ENCODE results near the gene GRM8. TPM values are rescaled to one million over a fixed set of nuclear protein-coding genes. Genes with fewer than 3 reads are reported as not detected.

Gene GRM8
- total RNA-seq, 3 donors from 2014 or later = not detected

DNA sequence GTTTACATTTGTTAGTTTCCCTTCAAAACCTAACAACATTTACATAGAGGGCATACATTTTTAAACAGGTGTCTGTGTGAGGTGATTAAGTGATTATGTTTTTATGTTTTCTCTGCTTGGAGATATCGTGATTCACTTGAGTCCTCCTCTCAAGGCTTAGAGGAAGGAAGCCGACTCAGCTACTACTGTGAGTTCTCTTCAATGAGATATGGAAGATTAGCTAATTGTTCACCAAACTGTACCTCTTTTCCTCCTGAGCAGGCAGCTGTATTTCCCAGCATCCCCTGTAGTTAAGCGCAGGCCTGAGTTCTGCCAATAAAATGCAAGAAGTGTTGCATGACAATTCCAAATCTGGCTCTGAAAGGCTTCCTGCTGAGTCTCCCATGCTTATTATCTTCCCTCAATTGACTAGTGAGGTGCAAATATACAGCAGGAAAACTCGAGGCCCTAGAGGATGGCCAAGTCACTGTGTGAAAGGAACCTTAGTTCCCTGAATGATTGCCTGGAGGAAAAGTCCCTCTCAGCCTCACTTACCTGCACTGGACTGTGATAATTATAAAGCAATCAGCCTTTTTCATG lies 528.7 kb downstream of the GRM8 start:
- TF ChIP-seq POLR2AphosphoS5 (IDR thresholded peaks at IDR 0.05) = no peak
- TF ChIP-seq, protein P1, sequence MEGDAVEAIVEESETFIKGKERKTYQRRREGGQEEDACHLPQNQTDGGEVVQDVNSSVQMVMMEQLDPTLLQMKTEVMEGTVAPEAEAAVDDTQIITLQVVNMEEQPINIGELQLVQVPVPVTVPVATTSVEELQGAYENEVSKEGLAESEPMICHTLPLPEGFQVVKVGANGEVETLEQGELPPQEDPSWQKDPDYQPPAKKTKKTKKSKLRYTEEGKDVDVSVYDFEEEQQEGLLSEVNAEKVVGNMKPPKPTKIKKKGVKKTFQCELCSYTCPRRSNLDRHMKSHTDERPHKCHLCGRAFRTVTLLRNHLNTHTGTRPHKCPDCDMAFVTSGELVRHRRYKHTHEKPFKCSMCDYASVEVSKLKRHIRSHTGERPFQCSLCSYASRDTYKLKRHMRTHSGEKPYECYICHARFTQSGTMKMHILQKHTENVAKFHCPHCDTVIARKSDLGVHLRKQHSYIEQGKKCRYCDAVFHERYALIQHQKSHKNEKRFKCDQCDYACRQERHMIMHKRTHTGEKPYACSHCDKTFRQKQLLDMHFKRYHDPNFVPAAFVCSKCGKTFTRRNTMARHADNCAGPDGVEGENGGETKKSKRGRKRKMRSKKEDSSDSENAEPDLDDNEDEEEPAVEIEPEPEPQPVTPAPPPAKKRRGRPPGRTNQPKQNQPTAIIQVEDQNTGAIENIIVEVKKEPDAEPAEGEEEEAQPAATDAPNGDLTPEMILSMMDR (IDR thresholded peaks at IDR 0.05) = no peak
- TF ChIP-seq POLR2A (IDR thresholded peaks at IDR 0.05) = no peak

DNA sequence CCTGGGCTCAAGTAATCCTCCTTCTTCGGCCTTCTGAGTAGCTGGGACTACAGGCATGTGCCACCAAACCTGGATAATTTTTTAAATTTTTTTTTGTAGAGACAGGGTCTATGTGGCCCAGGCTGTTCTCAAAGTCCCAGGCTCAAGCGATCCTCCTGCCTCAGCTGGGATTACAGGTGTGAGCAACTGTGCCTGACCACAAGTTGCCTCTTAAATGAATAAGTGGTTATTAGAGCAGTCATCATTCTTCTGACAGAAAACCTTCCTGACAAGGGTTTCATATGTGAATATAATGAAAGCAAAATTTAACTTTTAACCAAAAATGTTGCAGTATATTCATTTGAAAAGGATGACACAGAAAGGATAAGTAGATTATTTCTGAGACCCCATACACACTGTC lies 532.5 kb downstream of the GRM8 start:
- H3K9me3 ChIP-seq = no peaks in the 10 kb centered on the region
- H3K27ac ChIP-seq = no peak overlapping the region
- intact Hi-C loops (cut with DNase I; ENCODE audit: low total_unique reads) = no loop called here
- no peaks in the 10 kb centered on the region for H3K4me1 ChIP-seq
- TF ChIP-seq POLR2AphosphoS5 (IDR thresholded peaks at IDR 0.05) (no peak), POLR2A (IDR thresholded peaks at IDR 0.05) (no peak)
- TF ChIP-seq, protein P1 (IDR thresholded peaks at IDR 0.05) = no peak
- no peaks in the 10 kb centered on the region for H3K36me3 ChIP-seq
- DNase-seq (ENCODE audit: low spot score in 2 of 2) = no peak
- H3K27me3 ChIP-seq = no peaks in the 10 kb centered on the region
- no peak overlapping the region for H3K4me3 ChIP-seq

More for the DNA sequence above, 528.7 kb downstream of the GRM8 start:
- Histone ChIP-seq H3K4me3 (no peak overlapping the region), H3K4me1 (no peaks in the 10 kb centered on the region), H3K9me3 (no peaks in the 10 kb centered on the region), H3K36me3 (no peaks in the 10 kb centered on the region), H3K27ac (no peak overlapping the region), H3K27me3 (no peaks in the 10 kb centered on the region)
- intact Hi-C loops (cut with DNase I; ENCODE audit: low total_unique reads) = no loop called here
- no peak for DNase-seq (ENCODE audit: low spot score in 2 of 2)

DNA sequence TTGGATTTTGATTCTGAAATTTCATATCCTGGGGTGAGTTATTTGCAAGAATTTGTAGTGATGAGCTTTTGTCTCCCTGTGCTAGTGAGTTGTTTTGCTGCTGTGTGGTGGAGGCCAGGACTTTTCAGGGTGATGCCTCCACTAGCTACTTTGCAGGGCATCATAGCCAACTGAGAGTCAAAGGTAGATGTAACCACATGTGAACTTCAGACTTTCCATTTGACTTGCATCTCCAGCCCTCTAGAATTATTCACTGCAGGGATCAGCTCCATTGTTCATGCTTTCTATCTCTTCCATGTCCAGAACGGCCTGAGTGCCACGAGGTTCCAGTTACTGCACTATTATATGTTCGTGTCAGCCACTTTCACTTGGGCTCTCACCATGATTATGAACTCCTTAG lies 534.3 kb downstream of the GRM8 start:
- Histone ChIP-seq H3K27me3 (no peaks in the 10 kb centered on the region), H3K4me1 (no peaks in the 10 kb centered on the region), H3K4me3 (no peak overlapping the region), H3K36me3 (no peaks in the 10 kb centered on the region), H3K27ac (no peak overlapping the region), H3K9me3 (no peaks in the 10 kb centered on the region)
- TF ChIP-seq, protein P1 (IDR thresholded peaks at IDR 0.05) = no peak
- TF ChIP-seq POLR2A (IDR thresholded peaks at IDR 0.05) = no peak
- TF ChIP-seq POLR2AphosphoS5 (IDR thresholded peaks at IDR 0.05) = no peak
- DNase-seq (ENCODE audit: low spot score in 2 of 2) = no peak
- intact Hi-C loops (cut with DNase I; ENCODE audit: low total_unique reads) = no loop called here

- no peak for TF ChIP-seq POLR2A (IDR thresholded peaks at IDR 0.05)
- TF ChIP-seq, protein P1 (IDR thresholded peaks at IDR 0.05) = no peak
- TF ChIP-seq POLR2AphosphoS5 (IDR thresholded peaks at IDR 0.05) = no peak
- H3K36me3 ChIP-seq = no peaks in the 10 kb centered on the region
- no peak overlapping the region for H3K4me3 ChIP-seq
- H3K9me3 ChIP-seq = peaks cover 0 to 5% of the 10 kb centered on the region in 2 donors
- intact Hi-C loops (cut with DNase I; ENCODE audit: low total_unique reads) = no loop called here
- no peak for DNase-seq (ENCODE audit: low spot score in 2 of 2)
- no peaks in the 10 kb centered on the region for H3K4me1 ChIP-seq
- H3K27ac ChIP-seq = no peak overlapping the region
- no peaks in the 10 kb centered on the region for H3K27me3 ChIP-seq
Measured at GRCh38 chr7:126716321-126716720, 536.4 kb downstream of the GRM8 start.

DNA sequence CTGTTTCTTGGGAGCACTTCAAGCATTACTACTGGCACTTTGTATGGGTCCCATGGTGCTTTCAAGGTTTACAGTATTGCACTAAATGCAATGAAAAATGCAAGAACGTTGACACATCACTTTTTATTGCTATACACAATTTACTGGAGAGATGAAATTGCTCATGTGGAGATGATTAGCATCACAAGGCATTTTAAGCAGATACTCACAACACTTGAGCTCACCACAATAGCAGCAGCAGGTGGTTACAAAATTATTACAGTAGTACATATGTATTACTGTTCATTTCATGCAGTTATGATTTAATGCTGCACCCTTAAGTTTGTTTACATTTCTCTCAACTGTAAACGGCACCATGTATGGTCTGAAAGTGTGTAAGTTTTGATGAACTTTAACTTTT lies 537.7 kb downstream of the GRM8 start:
- Histone ChIP-seq H3K36me3 (no peaks in the 10 kb centered on the region), H3K27ac (no peak overlapping the region), H3K27me3 (no peaks in the 10 kb centered on the region), H3K9me3 (peaks cover 0 to 7% of the 10 kb centered on the region in 2 donors), H3K4me3 (no peak overlapping the region), H3K4me1 (no peaks in the 10 kb centered on the region)
- DNase-seq (ENCODE audit: low spot score in 2 of 2) = no peak
- intact Hi-C loops (cut with DNase I; ENCODE audit: low total_unique reads) = no loop called here
- TF ChIP-seq POLR2AphosphoS5 (IDR thresholded peaks at IDR 0.05) (no peak), POLR2A (IDR thresholded peaks at IDR 0.05) (no peak)
- TF ChIP-seq, protein P1 (IDR thresholded peaks at IDR 0.05) = no peak

All from breast epithelium (tissue), 4 donors.